Measurements from ENCODE around the gene ABCB9.

The ABCB9 gene

DNA sequence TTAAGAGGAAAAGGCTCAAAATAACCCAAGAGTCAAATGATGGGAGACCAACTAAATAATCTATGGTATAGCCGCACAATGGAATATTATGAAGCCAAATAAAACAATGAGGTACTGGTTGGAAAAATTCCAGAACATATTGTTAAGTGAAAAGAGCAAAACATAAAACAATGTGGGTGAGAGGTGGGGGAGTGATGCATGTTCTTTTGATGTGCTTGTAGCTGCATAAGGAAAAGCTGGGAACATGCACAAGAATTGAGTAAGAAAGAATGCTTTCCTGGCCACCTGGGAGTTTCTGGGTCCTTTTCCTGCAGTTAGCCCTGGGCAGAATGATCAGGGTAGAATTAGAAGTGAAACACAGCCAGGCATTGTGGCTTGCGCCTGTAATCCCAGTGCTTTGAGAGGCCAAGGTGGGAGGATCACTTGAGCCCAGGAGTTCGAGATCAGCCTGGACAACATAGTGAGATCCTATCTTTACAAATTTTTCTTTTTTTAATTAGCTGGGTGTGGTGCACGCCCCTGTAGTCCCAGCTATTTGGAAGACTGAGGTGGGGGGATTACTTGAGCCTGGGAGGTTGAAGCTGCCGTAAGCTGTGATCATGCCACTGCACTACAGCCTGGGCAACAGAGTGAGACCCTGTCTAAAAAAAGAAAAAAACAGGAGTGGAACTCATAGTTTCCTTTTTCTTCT lies 7.9 kb downstream of the ABCB9 start:
- H3K4me1 ChIP-seq (ENCODE audit: control insufficient read depth, insufficient read depth, low read length) = no peaks in the 10 kb centered on the region
- H3K27ac ChIP-seq (ENCODE audit: low read depth, low read length) = no peak overlapping the region
- H3K9ac ChIP-seq (ENCODE audit: low read depth, low read length) = no peak overlapping the region
- no peak overlapping the region for H3K4me3 ChIP-seq (ENCODE audit: low read depth, low read length)
- H3K9me3 ChIP-seq (ENCODE audit: control insufficient read depth, insufficient read depth, low read length) = no peaks in the 10 kb centered on the region
- no peaks in the 10 kb centered on the region for H3K27me3 ChIP-seq (ENCODE audit: control insufficient read depth, insufficient read depth, low read length)
- no peaks in the 10 kb centered on the region for H3K36me3 ChIP-seq (ENCODE audit: control insufficient read depth, insufficient read depth, low read length)

DNA sequence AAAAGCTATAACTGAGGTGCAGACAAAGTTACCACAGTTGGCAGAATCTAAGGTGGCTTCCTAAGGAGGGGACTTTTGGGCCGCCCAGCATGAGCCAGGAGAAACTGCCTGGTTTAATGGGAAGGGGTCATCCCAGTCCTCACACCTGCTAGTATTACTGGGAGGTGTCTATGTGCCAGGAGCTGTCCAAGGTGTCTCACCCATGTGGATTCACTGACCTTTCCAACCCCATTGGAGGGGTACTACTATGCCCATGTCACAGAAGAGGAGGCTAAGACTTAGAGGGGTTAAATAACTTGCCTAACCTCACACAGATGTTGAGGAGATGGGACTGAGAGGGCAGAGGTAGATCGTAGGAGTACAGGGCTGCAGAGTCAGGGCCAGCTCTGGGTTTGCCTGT lies 10.2 kb downstream of the ABCB9 start:
- Histone ChIP-seq H3K27me3 (ENCODE audit: control insufficient read depth, insufficient read depth, low read length) (no peaks in the 10 kb centered on the region), H3K36me3 (ENCODE audit: control insufficient read depth, insufficient read depth, low read length) (no peaks in the 10 kb centered on the region), H3K27ac (ENCODE audit: low read depth, low read length) (no peak overlapping the region), H3K4me1 (ENCODE audit: control insufficient read depth, insufficient read depth, low read length) (no peaks in the 10 kb centered on the region), H3K9ac (ENCODE audit: low read depth, low read length) (no peak overlapping the region), H3K9me3 (ENCODE audit: control insufficient read depth, insufficient read depth, low read length) (no peaks in the 10 kb centered on the region), H3K4me3 (ENCODE audit: low read depth, low read length) (no peak overlapping the region)

DNA sequence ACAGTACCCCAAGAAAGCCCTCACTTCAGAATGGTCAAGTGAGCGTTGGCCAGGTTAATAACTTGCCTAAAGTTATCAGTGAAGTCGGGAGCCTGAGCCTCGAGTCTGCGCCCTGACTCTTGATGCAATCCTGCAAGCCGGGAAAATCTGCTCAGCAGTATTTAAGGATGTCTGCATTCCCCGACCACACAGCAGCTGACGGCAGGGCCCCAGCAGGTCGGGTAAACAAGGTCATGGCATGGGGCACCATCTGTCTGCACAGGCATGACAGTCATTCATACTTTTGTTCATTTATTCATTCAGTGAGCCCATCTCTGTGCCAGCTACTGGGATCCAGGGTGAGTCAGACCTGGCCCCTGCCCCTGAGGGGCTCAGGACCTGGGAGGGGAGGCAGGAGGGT lies 11.1 kb downstream of the ABCB9 start:
- no peak overlapping the region for H3K27ac ChIP-seq (ENCODE audit: low read depth, low read length)
- H3K36me3 ChIP-seq (ENCODE audit: control insufficient read depth, insufficient read depth, low read length) = no peaks in the 10 kb centered on the region
- no peaks in the 10 kb centered on the region for H3K9me3 ChIP-seq (ENCODE audit: control insufficient read depth, insufficient read depth, low read length)
- no peak overlapping the region for H3K4me3 ChIP-seq (ENCODE audit: low read depth, low read length)
- H3K27me3 ChIP-seq (ENCODE audit: control insufficient read depth, insufficient read depth, low read length) = no peaks in the 10 kb centered on the region
- H3K9ac ChIP-seq (ENCODE audit: low read depth, low read length) = no peak overlapping the region
- no peaks in the 10 kb centered on the region for H3K4me1 ChIP-seq (ENCODE audit: control insufficient read depth, insufficient read depth, low read length)

- H3K36me3 ChIP-seq (ENCODE audit: control insufficient read depth, insufficient read depth, low read length) = no peaks in the 10 kb centered on the region
- no peaks in the 10 kb centered on the region for H3K27me3 ChIP-seq (ENCODE audit: control insufficient read depth, insufficient read depth, low read length)
- H3K9me3 ChIP-seq (ENCODE audit: control insufficient read depth, insufficient read depth, low read length) = no peaks in the 10 kb centered on the region
- no peaks in the 10 kb centered on the region for H3K4me1 ChIP-seq (ENCODE audit: control insufficient read depth, insufficient read depth, low read length)
- H3K4me3 ChIP-seq (ENCODE audit: low read depth, low read length) = no peak overlapping the region
- no peak overlapping the region for H3K27ac ChIP-seq (ENCODE audit: low read depth, low read length)
- no peak overlapping the region for H3K9ac ChIP-seq (ENCODE audit: low read depth, low read length)
Observed at GRCh38 chr12:122951979-122952892, 14.0 kb downstream of the ABCB9 start.

DNA sequence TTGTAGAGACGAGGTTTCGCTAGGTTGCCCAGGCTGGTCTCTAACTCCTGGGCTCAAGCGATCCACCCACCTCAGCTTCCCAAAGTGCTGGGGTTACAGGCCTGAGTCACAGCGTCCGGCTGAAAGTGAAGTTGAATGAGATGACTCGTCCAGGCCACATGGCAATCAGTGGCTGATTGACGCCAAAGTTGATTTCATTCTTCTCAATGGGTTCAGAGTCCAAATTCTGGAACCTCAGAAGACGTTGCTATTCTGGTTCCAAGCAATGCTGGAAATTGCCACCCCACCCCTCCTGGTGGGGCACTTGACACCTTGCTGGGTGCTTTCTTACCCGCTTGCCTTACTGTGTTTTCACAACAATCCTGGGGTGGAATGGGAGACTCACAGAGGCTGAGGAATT lies 14.9 kb downstream of the ABCB9 start:
- Histone ChIP-seq H3K4me3 (ENCODE audit: low read depth, low read length) (no peak overlapping the region), H3K27me3 (ENCODE audit: control insufficient read depth, insufficient read depth, low read length) (no peaks in the 10 kb centered on the region), H3K36me3 (ENCODE audit: control insufficient read depth, insufficient read depth, low read length) (no peaks in the 10 kb centered on the region), H3K9me3 (ENCODE audit: control insufficient read depth, insufficient read depth, low read length) (no peaks in the 10 kb centered on the region), H3K9ac (ENCODE audit: low read depth, low read length) (no peak overlapping the region), H3K27ac (ENCODE audit: low read depth, low read length) (no peak overlapping the region), H3K4me1 (ENCODE audit: control insufficient read depth, insufficient read depth, low read length) (no peaks in the 10 kb centered on the region)

DNA sequence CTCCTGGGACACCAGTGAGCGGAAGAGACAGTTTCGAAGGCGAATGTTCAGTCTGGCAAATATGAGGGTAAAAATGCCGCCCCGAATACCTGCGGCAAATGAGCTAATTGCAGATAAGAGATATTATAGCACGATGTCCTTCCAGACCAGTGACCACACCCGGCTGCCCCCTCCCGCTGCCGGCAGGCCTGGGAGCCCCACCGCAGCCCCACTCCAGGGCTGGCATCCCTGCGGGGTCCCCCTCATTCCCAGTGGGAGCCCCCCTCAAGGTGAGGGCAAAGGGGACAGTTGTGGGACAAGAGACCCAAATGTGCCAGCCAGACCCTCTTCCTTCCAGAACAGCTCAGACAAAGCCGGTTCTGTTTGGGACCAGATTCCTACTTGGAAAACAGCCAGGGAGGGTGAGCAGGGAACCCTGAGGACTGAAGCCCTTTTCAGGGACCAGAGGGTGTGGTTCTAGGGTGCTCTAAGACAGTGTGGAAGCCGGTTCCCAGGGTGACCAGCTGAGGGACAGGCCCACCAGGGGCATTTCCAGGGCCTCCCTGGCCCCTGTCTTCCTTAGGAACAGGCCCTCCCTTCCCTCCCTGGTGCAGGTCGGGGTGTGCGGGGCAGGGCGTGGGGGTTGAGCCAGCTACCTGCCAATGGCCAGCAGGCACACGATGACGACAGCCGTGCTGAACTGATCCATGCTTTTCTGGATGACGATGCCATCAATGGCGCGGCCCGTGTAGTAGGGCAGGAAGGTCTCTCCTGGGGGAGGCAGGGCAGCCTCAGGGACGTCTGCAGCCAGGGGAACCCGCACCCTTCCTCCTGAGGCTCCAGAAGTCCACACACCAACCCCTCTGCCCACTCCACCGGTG lies 16.2 kb downstream of the ABCB9 start:
- H3K4me3 ChIP-seq (ENCODE audit: low read depth, low read length) = no peak overlapping the region
- H3K27ac ChIP-seq (ENCODE audit: low read depth, low read length) = no peak overlapping the region
- no peak overlapping the region for H3K9ac ChIP-seq (ENCODE audit: low read depth, low read length)
- no peaks in the 10 kb centered on the region for H3K4me1 ChIP-seq (ENCODE audit: control insufficient read depth, insufficient read depth, low read length)
- H3K36me3 ChIP-seq (ENCODE audit: control insufficient read depth, insufficient read depth, low read length) = no peaks in the 10 kb centered on the region
- H3K27me3 ChIP-seq (ENCODE audit: control insufficient read depth, insufficient read depth, low read length) = no peaks in the 10 kb centered on the region
- H3K9me3 ChIP-seq (ENCODE audit: control insufficient read depth, insufficient read depth, low read length) = no peaks in the 10 kb centered on the region

DNA sequence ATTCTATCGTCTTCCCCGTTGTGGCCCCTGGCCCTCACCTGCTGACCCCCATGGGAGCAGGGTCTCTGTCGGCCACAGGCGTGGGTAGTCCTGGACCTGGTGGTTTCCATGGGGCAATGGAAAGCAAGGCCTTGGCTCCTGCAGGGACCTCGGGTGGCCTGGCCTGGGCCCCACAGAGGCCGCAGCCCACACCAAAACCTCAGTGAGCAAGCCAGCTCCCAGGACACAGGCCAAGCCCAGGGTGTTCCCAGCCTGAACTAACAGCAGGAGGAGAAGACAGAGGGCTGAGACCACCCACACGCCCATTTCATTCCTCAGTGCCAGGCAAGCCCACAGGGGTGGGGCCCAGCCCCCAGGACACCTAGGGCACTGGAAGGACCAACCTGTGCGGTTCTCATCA lies 16.9 kb downstream of the ABCB9 start:
- Histone ChIP-seq H3K4me1 (ENCODE audit: control insufficient read depth, insufficient read depth, low read length) (no peaks in the 10 kb centered on the region), H3K4me3 (ENCODE audit: low read depth, low read length) (no peak overlapping the region), H3K9me3 (ENCODE audit: control insufficient read depth, insufficient read depth, low read length) (no peaks in the 10 kb centered on the region), H3K9ac (ENCODE audit: low read depth, low read length) (no peak overlapping the region), H3K27me3 (ENCODE audit: control insufficient read depth, insufficient read depth, low read length) (no peaks in the 10 kb centered on the region), H3K36me3 (ENCODE audit: control insufficient read depth, insufficient read depth, low read length) (no peaks in the 10 kb centered on the region), H3K27ac (ENCODE audit: low read depth, low read length) (no peak overlapping the region)

GRCh38 chr12:122948605-122949004 lies 17.7 kb downstream of the ABCB9 start:
- Histone ChIP-seq H3K4me3 (ENCODE audit: low read depth, low read length) (no peak overlapping the region), H3K9me3 (ENCODE audit: control insufficient read depth, insufficient read depth, low read length) (no peaks in the 10 kb centered on the region), H3K27ac (ENCODE audit: low read depth, low read length) (no peak overlapping the region), H3K36me3 (ENCODE audit: control insufficient read depth, insufficient read depth, low read length) (no peaks in the 10 kb centered on the region), H3K9ac (ENCODE audit: low read depth, low read length) (no peak overlapping the region), H3K4me1 (ENCODE audit: control insufficient read depth, insufficient read depth, low read length) (no peaks in the 10 kb centered on the region), H3K27me3 (ENCODE audit: control insufficient read depth, insufficient read depth, low read length) (no peaks in the 10 kb centered on the region)

DNA sequence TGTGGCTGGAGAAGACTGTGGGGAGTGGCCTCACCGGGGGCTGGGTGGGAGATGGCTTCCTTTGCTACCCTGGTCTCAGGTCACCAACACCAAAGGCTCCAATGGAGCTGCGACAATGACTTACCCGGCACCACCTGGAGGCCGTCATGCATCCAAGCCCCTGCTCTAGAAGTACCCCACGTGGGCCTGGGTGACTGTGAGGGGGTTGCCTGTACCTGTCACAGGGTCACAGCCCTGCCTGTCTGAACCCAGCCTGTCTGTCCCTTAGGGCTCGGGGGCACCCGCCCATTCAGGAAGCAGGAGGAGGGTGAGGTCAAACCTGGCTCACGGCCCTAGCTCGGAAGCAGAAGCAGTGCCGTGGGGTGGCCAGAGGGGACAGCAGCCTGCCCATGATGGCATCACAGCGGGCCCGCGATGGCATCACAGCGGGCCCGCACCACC lies 18.9 kb downstream of the ABCB9 start:
- no peak overlapping the region for H3K27ac ChIP-seq (ENCODE audit: low read depth, low read length)
- no peaks in the 10 kb centered on the region for H3K4me1 ChIP-seq (ENCODE audit: control insufficient read depth, insufficient read depth, low read length)
- no peaks in the 10 kb centered on the region for H3K27me3 ChIP-seq (ENCODE audit: control insufficient read depth, insufficient read depth, low read length)
- no peak overlapping the region for H3K9ac ChIP-seq (ENCODE audit: low read depth, low read length)
- H3K36me3 ChIP-seq (ENCODE audit: control insufficient read depth, insufficient read depth, low read length) = no peaks in the 10 kb centered on the region
- H3K4me3 ChIP-seq (ENCODE audit: low read depth, low read length) = no peak overlapping the region
- no peaks in the 10 kb centered on the region for H3K9me3 ChIP-seq (ENCODE audit: control insufficient read depth, insufficient read depth, low read length)

- Histone ChIP-seq H3K27ac (ENCODE audit: low read depth, low read length) (no peak overlapping the region), H3K36me3 (ENCODE audit: control insufficient read depth, insufficient read depth, low read length) (no peaks in the 10 kb centered on the region), H3K4me3 (ENCODE audit: low read depth, low read length) (no peak overlapping the region), H3K27me3 (ENCODE audit: control insufficient read depth, insufficient read depth, low read length) (no peaks in the 10 kb centered on the region), H3K9ac (ENCODE audit: low read depth, low read length) (no peak overlapping the region), H3K4me1 (ENCODE audit: control insufficient read depth, insufficient read depth, low read length) (no peaks in the 10 kb centered on the region), H3K9me3 (ENCODE audit: control insufficient read depth, insufficient read depth, low read length) (no peaks in the 10 kb centered on the region)
Observed at GRCh38 chr12:122946690-122947341, 19.4 kb downstream of the ABCB9 start.
